ENCODE data around the gene SLC28A3.
"Not testable (repeated sequence)": the region's sequence is repeated elsewhere in the genome, so short reads cannot be mapped to it uniquely, and the experiment has no call there.

SLC28A3 gene, protein sequence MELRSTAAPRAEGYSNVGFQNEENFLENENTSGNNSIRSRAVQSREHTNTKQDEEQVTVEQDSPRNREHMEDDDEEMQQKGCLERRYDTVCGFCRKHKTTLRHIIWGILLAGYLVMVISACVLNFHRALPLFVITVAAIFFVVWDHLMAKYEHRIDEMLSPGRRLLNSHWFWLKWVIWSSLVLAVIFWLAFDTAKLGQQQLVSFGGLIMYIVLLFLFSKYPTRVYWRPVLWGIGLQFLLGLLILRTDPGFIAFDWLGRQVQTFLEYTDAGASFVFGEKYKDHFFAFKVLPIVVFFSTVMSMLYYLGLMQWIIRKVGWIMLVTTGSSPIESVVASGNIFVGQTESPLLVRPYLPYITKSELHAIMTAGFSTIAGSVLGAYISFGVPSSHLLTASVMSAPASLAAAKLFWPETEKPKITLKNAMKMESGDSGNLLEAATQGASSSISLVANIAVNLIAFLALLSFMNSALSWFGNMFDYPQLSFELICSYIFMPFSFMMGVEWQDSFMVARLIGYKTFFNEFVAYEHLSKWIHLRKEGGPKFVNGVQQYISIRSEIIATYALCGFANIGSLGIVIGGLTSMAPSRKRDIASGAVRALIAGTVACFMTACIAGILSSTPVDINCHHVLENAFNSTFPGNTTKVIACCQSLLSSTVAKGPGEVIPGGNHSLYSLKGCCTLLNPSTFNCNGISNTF
- 0 reads per million in 2 donors for total RNA-seq

DNA sequence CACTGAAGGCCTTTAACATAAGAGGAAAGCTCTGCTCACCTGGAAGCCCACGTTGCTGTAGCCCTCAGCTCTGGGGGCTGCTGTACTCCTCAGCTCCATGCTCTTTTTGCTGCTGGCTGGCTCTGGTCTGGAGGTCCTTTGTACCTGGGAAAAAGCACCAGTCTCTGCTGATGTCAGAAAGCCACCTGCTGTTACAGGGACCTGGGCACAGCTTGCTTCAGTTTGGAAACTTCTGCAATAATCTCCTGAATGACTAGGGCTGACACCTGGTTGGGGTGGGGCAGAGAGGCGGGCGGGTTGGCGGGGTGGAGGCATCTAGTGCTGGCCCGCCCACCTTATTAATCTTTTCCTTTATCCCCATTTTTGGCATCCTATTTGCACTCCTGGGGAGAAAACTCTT, at the start of gene SLC28A3:
Gene SLC28A3, minus strand, starts transcription at position 224 of the 400 bp plus-strand sequence. Its CDS starts 125 bp downstream, at position 99.
- no peak for DNase-seq

DNA sequence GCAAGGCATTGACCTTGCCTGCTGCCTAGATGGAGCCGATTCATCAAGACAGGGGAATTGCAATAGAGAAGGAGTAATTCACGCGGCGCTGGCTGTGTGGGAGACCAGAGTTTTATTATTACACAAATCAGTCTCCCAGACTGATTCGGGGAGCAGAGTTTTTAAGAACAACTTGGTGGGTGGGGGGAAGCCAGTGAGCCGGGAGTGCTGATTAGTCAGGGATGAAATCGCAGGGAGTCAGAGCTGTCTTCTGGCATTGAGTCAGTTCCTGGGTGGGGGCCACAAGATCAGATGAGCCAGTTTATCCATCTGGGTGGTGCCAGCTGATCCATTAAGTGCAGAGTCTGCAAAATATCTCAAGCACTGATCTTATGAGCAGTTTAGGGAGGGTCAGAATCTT, 49.7 kb upstream of the SLC28A3 start:
- DNase-seq: peak in 1 of 5 experiments; percentile 23

DNA sequence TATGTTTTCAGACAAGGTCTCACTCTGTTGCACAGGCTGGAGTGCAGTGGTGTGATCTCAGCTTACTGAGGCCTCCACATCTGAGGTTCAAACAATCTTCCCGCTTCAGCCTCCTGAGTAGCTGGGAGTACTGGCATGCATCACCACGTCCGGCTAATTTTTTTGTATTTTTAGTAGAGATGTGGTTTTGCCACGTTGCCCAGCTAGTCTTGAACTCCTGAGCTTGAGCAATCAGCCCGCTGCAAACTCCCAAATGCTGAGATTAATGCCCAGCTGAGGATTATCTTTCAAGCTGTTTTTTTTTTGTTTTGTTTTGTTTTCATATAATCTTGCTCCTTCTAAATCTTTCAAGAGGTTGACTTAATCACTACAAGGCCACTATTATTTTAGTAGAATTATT, 47.3 kb upstream of the SLC28A3 start:
- DNase-seq: no peak

DNA sequence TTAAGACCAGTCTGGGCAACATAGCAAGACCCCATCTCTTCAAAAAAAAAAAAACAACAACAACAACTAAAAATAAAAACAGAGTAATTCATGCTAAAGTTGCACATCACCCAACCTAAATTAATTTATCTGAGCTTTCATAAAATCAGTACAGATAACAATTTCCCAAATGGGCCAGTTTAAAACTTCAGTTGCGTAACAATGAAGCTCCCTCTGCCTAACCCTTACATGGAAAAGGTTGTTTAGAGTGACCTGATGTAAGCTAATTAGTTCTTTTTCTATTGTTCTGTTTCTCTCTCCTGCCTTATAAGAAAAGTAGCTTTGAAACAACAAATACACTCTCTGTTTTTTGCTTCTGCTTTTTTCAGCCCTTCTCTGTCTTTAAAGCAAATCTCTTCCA, 46.2 kb upstream of the SLC28A3 start:
- DNase-seq: no peak

DNA sequence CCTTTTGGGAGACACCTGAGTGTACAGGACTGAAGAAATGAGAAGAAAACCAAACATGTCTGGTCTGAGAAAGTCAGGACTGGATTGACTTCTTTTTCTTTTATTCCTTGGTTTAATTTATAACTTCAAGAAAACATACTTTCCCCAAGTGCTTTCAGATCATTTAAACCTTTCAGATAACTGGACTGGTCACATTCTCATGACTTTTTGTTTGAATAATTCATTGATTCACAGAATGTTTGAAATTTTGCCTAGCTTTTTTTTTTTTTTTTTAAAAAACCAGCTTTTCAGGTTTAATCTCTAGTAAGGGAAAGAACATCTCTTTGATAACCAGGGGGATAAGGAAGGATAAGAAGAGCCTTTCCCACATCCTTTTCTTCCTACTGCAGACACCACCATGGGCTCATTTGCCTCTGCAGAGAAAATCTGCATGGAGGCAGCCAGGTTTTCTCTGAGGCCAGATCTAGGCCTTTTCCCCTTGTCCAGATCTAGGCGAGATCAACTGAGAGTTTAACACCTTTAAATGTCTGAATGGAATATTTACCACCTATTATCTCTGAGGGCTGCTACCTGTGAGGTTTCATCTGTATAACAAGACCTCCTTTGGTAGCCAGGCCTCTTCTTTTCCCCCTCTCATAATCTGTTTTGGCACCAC, 45.0 kb upstream of the SLC28A3 start:
- DNase-seq: no peak

DNA sequence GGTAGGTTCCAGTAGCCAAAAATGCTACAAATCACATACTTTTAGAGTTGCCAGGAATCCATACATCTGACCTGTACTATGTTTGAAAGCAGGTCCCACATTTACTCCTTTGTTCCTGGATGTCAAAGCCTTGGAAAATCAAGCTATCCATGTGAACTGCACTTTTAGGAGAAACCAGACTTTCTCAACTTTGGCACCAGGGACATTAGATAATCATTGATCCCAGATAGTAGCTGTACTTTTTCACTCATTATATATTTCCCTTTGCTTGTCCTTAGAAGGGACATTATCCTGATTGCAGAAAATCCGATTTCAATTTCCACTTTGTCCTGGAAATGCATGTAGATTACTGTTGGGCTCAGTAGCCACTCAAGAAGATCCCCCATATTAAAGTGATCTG, 44.1 kb upstream of the SLC28A3 start:
- DNase-seq: no peak

DNA sequence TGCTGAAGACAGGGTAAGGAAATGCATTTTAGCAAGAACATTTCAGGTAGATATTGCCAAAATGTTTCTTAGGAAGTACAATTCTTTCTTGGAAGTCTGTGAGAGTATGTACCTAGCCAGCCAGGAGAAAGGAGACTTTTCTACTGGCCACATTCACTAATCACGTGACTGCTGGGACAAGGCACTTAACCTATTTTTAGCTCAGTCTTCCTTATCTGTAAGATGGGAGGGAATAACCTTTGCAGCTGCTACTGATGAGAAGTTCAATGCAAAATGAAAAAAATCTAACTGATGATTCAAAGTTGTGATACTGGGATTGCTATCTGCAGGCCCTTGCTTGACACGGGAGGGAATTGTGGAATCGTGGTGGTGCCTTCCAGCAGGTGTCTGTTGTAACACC, 42.6 kb upstream of the SLC28A3 start:
- DNase-seq: no peak

DNA sequence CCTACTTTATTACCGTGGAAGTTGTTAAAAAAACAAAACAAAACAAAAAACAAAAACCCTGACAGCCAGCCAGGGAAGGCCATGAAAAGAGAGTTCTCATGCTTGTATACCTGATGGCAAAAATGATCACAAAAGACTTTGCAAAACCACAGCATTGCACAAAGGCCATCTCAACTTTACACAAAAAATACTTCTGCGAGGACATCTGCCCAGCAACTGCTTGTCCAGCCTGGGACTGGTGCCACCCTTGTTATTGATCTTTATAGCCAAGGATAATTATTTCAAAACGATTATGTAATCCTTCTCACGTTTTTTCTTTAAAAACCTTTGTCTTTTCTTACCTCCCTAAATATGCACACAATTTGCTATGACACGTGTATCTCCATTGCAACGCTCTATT, 42.2 kb upstream of the SLC28A3 start:
- DNase-seq: no peak

DNA sequence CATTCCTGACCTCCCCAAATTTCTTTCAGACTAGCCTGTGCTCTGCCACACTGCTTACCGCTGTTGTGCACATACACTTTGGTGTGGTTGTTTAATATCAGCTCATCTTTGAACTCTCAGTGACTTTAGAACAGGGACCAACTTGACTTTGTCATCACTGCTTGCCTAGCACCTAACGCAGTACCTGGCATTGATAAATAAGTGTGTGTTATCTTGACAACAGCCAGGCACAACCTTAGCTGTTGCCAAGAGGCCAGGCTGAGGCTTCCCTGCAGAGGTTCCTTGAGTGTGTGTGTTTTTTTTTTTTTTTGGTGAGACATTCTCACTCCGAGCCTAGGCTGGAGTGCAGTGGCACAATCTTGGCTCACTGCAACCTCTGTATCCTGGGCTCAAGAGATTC, 41.0 kb upstream of the SLC28A3 start:
- DNase-seq: no peak

DNA sequence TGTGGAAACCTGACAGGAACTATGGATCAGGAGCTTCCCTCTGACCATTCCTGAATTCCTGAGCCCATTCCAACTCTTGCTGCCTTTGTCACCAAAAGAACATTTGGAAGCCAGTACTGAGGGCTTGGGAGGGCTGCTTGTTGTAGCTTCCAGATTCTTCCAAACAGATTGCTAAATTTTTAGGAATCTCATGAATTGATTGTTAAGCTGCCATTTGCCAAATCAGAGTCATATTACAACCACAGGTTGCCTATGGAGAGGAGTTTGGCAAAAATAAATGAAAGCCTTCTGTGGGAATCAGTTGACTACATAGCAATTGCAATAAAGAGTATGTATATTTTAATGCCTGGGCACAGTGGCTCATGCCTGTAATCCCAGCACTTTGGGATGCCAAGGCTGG, 39.2 kb upstream of the SLC28A3 start:
- no peak for DNase-seq

DNA sequence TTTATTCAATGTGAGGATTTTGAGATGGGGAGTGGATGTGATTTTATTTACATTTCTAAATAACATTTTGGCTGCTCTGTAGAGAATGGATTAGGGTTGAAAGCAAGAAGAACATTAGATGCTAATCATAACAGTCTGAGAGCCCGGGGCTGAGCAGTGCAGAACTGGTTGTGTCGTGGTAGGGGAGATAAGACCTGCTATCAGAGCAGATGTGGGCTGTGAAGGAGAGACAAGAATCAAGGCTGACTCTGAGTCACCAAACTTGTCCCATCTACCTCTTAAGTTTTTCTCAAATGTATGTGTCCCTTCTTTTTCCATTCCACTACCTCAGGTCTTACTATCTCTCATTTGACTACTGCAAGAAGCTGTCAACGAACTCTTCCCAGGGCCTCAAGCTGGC, 35.4 kb upstream of the SLC28A3 start:
- DNase-seq: peak in 1 of 5 experiments; percentile 5

DNA sequence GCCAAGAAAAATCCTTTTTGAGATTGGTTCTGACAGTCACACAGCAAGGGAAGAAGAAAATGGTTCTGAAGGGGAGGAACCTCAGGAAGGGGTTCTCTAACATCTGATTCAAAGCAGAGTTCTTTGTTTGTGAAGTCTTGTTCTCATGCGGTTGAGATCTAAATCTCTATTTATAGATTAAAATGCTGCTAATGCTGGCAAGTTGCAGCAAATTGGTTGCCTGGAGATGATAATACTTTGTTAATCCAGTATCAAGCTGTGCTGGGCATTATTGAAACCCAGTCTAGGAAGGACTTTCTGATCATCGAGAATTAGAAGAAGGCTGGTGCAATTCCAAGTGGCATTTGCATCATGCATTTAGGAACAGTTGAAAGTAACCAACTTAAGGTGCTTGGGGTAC, 34.0 kb upstream of the SLC28A3 start:
- DNase-seq: no peak

DNA sequence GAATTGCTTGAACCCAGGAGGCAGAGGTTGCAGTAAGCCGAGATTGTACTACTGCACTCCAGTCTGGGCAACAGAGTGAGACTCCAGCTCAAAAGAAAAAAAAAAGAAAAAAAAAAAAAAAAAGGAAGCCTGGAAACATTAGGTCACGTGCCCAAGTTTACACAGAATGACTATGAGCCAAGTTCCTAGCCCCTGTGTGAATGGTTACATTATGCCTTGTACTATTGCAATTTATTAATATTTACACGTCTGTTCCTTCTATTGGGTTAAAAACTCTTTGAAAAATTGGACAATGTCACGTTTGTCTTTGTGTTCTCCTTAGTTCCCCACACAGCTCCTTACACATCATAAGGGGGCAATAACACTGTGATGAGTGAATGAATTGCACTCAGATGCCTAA, 33.5 kb upstream of the SLC28A3 start:
- DNase-seq: no peak

DNA sequence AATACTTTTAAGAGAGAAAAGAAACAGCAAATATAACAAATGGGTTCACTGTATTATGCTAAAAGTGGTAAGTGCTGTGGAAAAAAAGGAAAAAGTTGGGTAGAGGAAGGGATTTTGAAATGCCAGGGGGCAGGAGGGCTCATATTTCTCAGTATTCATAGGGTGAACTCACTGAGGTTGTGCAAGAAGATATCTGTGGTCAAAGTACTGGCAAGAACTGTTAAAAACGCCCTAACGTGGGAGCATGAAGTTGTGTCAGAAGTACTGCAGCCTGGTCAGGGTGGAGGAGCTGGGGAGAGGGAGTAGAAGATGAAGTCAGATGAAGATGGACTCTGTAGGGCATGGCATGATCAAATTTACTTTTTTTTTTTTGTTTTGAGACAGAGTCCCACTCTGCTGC, 31.2 kb upstream of the SLC28A3 start:
- DNase-seq: no peak

DNA sequence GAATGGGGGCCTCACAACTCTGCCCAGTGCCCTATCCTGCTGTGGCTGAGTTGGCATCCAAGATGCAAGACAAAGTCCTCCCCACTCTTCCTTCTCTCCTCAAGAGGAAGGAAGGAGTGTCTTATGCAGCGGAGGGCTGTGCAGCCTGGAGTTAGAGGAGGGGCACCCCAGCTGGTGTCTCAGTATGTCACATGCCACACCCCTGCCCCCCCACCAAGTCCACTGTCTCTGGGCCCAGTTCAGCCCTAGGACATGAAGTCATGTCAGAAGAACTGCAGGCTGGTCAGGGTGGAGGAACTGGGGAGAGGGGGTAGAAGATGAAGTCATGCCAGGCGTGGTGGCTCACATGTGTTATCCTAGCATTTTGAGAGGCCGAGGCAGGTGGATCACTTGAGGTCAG, 28.0 kb upstream of the SLC28A3 start:
- DNase-seq: no peak

DNA sequence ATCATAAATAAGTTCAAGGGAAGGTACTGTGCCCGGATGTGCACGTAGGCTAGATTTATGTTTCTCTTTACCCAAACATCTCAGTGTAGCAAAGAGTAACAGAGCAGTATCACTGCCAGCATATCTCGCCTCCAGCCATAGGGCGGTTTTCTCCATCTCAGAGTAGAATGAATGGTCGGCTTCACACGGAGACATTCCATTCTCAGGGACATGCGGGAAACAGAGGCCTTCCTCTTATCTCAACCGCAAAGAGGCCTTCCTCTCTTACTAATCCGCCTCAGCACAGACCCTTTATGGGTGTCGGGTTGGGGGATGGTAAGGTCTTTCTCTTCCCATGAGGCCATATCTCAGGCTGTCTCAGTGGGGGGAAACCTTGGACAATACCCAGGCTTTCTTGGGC, 27.2 kb upstream of the SLC28A3 start:
- not testable (repeated sequence) for DNase-seq

DNA sequence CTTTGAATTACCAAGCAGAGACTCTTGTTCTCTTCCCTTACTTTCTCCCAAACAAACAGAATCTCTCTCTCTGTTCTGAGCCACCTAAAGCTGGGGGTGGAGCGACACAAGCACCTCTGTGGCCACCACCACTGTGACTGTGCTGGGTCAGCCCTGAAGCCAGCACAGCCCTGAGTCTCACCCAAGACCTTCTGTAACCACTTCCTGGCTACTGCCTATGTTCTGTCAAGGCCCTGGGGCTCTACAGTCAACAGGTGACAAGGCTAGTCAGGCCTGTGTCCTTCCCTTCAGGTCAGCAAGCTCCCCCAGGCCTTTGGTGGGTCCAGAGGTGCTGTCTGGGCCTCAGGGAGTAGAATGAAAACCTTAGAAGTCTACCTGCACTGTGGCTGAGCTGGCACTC, 26.1 kb upstream of the SLC28A3 start:
- no peak for DNase-seq

DNA sequence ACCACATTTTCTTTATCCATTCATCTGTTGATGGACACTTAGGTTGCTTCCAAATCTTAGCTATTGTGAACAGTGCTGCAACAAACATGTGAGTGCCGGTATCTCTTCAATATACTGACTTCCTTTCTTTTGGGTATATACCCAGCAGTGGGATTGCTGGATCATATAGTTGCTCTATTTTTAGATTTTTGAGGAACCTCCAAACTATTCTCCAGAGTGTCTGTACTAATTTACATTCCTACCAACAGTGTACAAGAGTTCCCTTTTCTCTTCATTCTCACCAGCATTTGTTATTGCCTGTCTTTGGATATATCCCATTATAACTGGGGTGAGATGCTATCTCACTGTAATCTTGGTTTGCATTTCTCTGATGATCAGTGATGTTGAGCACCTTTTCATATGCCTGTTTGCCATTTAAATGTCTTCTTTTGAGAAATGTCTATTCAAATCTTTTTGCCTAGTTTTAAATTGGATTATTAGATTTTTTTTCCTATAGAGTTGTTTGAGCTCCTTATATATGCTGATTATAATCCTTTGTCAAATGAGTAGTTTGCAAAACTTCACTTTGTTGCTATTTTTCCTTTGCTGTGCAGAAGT, 24.4 kb upstream of the SLC28A3 start:
- DNase-seq: not testable (repeated sequence)

DNA sequence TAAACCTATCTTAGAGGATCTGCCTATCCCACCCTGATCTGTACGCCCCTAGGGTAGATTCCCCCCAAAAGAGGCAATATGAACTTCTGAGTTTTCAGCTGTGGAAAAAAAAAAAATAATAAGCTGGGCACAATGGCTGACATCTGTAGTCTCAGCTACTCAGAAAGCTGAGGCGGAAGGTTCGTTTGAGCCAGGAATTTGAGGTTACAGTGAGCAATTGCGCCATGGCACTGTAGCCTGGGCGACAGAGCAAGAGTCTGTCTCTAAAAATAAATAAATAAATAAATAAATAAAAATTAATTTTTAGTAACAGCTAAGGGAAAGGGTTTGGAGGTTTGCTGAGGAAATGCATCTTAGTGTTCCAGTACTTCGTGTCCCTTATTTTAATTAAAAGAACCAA, 21.1 kb upstream of the SLC28A3 start:
- no peak for DNase-seq

DNA sequence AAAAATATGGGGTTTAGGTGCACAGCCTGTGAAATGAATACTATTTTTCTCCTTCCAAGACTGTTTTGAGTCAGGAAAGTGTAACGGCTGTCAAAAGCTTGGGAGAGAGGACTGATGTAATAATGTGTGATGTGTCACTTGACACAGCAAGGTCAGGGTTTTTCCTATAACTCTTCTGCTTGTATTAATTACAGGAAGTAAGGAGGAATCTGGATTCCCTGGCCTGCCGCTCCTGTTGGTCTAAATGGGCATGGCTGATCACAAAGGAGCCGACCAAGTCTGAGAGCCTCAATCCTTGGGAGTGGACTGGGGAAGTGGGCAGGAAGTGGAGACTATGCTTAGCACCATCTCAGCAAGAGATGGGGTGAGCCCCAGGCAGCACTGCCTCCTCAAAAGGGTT, 16.7 kb upstream of the SLC28A3 start:
- no peak for DNase-seq

DNA sequence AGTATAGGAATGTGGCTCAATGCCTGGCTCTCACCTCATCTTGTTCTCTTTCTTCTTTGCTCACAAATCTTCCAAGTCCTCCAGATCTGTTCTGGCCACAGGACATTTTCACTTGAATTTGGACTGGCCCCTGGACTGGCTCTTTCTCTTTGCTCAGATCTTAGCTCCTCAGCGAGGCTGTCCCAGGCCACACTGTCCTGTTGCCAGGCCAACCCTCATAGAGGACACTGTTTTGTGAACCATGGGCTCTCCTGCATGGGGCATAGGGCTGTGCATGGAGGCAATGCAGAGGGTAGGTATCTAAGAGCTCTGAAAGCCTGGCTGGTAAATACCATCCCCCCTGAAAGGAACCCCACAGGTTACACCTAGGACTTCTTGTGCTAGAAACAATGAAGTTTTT, 13.5 kb upstream of the SLC28A3 start:
- DNase-seq: no peak

DNA sequence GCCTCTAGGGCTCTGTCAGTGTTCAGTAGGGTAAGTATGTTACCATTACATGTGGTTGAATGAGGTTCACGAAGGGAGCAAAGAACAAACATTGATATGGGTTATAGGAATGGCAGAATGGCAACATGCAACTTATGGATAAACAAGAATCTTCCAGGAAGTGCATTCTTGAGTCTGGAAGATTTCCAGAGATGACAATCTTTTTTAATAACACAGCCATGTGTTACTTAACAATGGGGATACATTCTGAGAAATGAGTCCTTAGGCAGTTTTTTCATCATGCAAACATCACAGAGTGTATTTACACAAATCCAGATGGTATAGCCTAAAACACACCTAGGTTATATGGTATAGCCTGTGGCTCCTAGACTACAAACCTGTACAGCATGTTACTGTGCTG, 9.1 kb upstream of the SLC28A3 start:
- DNase-seq: no peak

DNA sequence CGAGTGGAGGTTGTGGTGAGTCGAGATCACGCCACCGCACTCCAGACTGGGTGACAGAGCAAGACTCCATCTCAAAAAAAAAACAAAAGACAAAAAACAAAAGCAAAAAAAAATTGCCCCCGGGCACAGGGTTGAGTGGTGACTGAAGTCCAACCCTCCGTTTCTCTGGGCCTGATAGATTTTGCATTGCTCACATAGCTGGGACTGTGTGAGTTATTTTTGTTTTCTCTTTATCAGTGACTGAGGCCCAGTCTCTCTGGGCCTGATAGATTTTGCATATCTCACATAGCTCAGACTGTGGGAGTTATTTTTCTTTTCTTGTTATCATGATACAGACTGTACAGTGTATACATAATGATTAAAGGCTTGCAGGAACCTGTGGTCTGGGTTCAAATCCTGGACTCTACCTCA, 2.6 kb upstream of the SLC28A3 start:
- no peak for DNase-seq

All from T-helper 2 cell (primary cell).